Pons (tissue), 1 donor: Measurements from ENCODE around the gene LMF1.

Experiments
- DNase-seq: peaks from one replicate; pipeline ENCODE4 v3.0.0-alpha.2; 2016; ENCODE audit warnings: low spot score

The LMF1 gene

GRCh38 chr16:912684-913613 lies 57.8 kb downstream of the LMF1 start:
- peak; percentile 91 for DNase-seq

DNA sequence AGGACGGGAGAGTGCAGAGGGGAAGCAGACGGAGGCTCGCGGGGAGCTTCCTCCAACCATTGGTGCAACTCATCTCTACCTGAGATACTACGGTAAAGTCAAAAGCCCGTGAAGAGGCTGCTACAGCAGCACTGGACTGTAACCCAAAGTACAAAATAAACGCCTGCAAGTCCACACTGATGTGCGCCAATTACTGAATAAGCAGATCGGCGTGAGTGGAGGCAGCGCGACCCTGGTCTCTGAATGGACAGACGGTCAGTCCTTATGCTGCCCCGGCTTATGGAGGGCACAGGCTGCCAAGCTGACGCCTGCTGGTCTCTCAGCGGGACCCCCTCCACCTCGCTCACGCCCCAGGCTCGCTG lies 58.5 kb downstream of the LMF1 start:
- peak; percentile 4 for DNase-seq

DNA sequence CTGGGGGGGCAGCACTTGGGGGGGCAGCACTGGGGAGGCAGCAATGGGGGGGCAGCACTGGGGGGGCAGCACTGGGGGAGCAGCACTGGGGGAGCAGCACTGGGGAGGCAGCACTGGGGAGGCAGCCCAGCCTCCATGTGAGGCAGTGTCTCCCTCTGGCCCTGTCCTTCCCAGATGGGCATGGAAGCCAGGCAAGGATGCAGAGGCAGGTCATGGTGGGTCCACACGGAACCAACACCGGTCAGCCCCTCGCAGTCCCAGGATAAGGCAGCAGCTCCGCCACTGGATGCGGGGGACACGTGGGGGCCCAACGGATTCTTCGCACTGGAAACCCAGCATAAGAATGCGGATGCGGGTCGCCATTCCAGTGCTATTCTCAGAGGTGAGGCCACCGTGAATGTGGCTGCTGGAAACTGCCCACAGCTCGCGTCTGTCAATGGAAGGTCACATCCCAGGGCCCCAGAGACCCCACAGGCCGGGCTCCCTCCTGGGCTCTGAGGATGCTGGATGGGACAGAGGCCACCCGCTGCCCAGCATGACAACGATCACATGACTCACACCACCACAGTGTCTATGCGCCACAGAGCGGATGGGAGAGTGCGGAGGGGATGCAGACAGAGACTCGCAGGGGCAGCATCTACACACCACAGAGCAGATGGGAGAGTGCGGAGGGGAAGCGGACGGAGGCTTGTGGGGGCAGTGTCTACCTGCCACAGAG lies 59.0 kb downstream of the LMF1 start:
- DNase-seq, result peak; percentile 9

- no peak for DNase-seq
These were observed 59.7 kb downstream of the LMF1 start for GRCh38 chr16:911101-911500.

DNA sequence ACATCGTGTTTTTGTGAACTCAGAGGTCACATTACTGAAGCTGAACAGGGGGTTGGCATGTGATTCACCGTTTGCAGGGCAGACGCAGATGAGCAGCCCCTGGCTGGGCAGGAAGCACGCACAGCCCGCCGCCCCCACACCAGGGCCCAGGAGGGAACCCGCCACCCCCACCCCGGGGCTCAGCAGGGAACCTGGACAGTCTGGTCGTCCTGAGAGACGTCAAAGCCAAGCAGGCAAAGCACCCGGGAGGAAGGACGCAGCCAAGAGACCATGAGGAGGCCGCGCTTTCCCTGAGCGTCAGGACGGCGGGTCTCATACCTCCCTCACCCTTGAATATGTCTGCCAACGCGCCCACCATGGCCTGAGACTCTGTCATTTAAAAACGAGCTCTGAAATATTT lies 60.6 kb downstream of the LMF1 start:
- no peak for DNase-seq

DNA sequence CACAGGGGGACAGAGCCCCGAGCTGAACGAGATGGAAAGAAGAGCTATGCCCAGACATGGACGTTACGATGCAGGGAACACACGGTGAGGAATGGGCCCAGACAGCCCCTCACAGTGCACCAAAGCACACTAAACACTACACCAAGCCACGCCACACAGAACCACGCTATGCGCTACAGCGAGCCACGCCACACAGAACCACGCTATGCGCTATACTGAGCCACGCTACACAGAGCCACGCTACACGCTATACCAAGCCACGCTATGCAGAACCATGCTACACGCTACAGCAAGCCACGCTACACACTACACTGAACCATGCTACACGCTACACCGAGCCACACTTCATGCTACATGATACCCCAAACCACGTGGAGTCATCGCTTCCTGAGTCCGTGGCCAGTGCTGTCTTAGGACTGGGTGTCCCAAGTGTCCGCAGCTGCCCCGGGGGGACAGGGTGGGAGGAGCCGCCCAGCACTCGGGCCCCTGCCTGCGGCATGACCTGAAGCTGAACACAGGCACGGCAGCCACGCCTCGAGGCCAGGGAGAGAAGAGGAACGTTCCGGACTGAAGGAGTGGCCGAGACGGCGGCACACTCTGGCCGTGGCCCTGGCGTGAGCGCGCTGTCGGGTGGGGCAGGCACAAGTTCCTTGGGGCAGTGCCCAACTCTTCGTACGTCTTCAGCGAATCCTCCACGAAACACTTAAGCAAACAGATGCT lies 61.3 kb downstream of the LMF1 start:
- no peak for DNase-seq

- no peak for DNase-seq
These were observed 62.1 kb downstream of the LMF1 start for GRCh38 chr16:908526-909155.

GRCh38 chr16:907842-908241 lies 62.9 kb downstream of the LMF1 start:
- no peak for DNase-seq

- DNase-seq, result no peak
These were observed 63.4 kb downstream of the LMF1 start for GRCh38 chr16:907361-907760.

GRCh38 chr16:906296-906695 lies 64.5 kb downstream of the LMF1 start:
- no peak for DNase-seq

DNA sequence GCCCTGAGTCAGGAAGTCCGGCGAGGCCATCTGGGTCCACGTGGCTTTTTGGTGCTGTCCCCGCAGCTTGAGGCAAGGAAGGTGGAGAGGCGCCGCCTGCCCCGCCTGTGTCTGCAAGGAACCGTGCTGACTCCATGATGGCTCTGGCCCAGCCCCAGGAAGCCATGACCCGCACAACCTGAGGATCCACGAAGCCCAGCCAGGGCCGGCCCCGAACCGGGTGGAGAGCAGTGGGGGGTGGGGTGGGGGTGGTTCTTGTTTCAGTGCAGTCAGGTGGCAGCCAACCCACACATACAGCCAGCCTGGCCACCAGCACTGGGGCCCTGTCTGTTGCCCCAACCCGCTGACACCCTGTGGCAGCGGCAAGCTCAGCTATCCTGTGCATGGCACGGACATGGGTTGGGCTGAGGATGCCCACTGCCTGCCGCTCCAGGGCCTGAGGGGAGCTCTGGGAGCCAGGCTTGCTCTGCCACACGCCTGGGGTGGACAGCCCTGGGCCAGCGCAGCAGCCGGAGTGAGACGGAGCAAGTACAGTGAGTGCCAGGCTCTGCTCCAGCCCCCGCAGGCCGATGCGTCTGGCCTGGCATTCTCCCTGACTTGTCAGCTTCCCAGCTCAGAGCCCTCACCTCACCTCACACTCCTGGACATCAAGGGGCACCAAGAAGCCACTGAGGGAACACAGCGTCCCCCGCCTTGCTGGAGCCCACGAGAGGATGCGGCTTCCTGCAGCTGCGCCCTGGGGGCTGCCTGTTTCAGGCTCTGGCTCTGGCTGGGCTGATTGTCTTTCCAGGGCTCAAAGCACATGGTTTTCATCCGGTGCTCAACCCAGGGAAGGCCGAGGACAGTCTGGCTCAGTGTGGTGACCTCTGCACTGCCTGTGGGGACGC lies 68.8 kb downstream of the LMF1 start:
- DNase-seq, result peak; percentile 48

DNA sequence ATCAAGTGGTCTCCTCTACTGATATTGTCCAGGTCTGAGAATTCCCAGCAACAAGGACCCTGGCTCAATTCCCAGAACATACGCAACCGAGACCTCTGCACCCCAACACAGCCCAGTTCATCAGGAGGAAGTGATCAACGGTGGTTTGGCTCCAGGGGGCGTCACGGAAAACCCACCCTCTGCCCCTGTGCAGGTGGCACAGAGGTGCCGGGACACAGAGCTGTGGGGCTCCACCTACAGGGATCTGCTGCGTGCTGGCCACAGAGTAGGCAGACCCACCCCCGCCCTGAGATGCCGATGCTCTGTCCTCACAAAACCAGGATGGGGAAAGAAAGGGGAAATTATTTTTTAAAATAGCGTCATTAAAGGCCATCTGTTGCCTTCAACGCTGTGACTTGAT lies 69.6 kb downstream of the LMF1 start:
- no peak for DNase-seq

GRCh38 chr16:900211-900610 lies 70.6 kb downstream of the LMF1 start:
- DNase-seq, result no peak

DNA sequence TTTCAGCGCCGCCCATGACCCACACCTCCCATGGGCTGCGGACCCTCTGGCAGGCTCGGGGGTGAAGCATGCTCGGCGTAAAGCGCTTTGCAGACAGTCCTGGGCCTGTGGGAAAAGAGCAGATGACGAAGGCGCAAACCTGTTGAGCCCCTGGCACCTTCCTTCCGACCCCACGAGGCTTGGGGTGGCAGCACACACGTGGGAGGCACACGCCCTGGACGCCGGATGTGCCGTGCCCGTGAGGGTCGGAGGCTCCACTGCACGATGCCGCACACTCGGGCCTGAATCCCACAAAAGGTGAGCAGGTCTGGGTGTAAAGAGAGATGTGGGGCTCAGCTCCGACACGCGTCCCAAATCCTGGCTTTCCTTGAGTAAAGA lies 71.1 kb downstream of the LMF1 start:
- DNase-seq, result no peak

- no peak for DNase-seq
These were observed 71.8 kb downstream of the LMF1 start for GRCh38 chr16:898761-899682.

- no peak for DNase-seq
These were observed 72.6 kb downstream of the LMF1 start for GRCh38 chr16:898216-898615.

- DNase-seq, result no peak
These were observed 73.1 kb downstream of the LMF1 start for GRCh38 chr16:897701-898100.

GRCh38 chr16:897200-897543 lies 73.6 kb downstream of the LMF1 start:
- DNase-seq, result no peak

- peak; percentile 72 for DNase-seq
These were observed 74.3 kb downstream of the LMF1 start for GRCh38 chr16:896261-897199.
